Natural killer cell (primary cell): Measurements from ENCODE around the gene RASL10B. TPM values are rescaled to one million over a fixed set of nuclear protein-coding genes. Genes with fewer than 3 reads are reported as not detected.
"Not testable (repeated sequence)": the region's sequence is repeated elsewhere in the genome, so short reads cannot be mapped to it uniquely, and the experiment has no call there.

ENCODE experiments used
- ATAC-seq, 3 donors: fragments of 150-1000 bp in 2 of 3; fragments of 200-7000 bp in 1 of 3; cut with Tn5 transposase; 1 replicate in 1 of 3; 2 replicates in 2 of 3; pipeline ENCODE4 v1.10.0; 2021; ENCODE audit warnings: mild to moderate bottlenecking in 2 of 3, moderate library complexity in 2 of 3
- DNase-seq, 2 donors: peaks; one replicate each; pipeline versions ENCODE4 v3.0.0 to v3.0.0-alpha.2; 2013 to 2021; ENCODE audit warnings: mixed read lengths in 1 of 2
- H3K27ac ChIP-seq: one replicate; pipeline ENCODE4 v1.5.1; 2013; ENCODE audit warnings: mild to moderate bottlenecking, low read length
- H3K27me3 ChIP-seq: one replicate; pipeline ENCODE4 v1.6.1; 2013; ENCODE audit warnings: low read length; ENCODE audit not compliant: control insufficient read depth, insufficient read depth
- H3K36me3 ChIP-seq: one replicate; pipeline ENCODE4 v1.6.1; 2013; ENCODE audit warnings: low read length; ENCODE audit not compliant: control insufficient read depth, insufficient read depth
- H3K4me1 ChIP-seq: one replicate; pipeline ENCODE4 v1.6.1; 2013; ENCODE audit warnings: low read length; ENCODE audit not compliant: control insufficient read depth, insufficient read depth
- H3K4me3 ChIP-seq: one replicate; pipeline ENCODE4 v1.5.1; 2013; ENCODE audit warnings: low read length
- H3K9me3 ChIP-seq: one replicate; pipeline ENCODE4 v1.6.1; 2013; ENCODE audit warnings: low read length; ENCODE audit not compliant: control insufficient read depth, insufficient read depth
- H3K27ac Mint-ChIP-seq, 2 donors: one replicate each; pipeline ENCODE4 v1.8.0; 2022; ENCODE audit warnings: mild to moderate bottlenecking in 2 of 2, mixed read lengths in 2 of 2, moderate library complexity in 1 of 2
- H3K27me3 Mint-ChIP-seq, 2 donors: one replicate each; pipeline ENCODE4 v1.8.0; 2022; ENCODE audit warnings: low read depth in 2 of 2, mixed read lengths in 2 of 2
- H3K36me3 Mint-ChIP-seq: one replicate; pipeline ENCODE4 v1.8.0; 2022; ENCODE audit warnings: mixed read lengths
- H3K4me1 Mint-ChIP-seq, 2 donors: one replicate each; pipeline ENCODE4 v1.8.0; 2022; ENCODE audit warnings: mixed read lengths in 2 of 2
- H3K4me3 Mint-ChIP-seq: one replicate; pipeline ENCODE4 v1.8.0; 2022; ENCODE audit warnings: mild to moderate bottlenecking, moderate library complexity, mixed read lengths
- H3K9me3 Mint-ChIP-seq, 2 donors: one replicate each; pipeline ENCODE4 v1.8.0; 2022; ENCODE audit warnings: mixed read lengths in 2 of 2
- WGBS: methylation state at CpG from one replicate; pipeline ENCODE4 v1.1.7; 2013; ENCODE audit warnings: missing lambda C conversion rate; ENCODE audit not compliant: insufficient coverage; 5-methylcytosine and 5-hydroxymethylcytosine counted together
- intact Hi-C: fragments of 100-400 bp; cut with micrococcal nuclease; formaldehyde crosslinking; loops from one replicate; pipeline ENCODE4 v1.14.2; 2022
- total RNA-seq, 4 donors: library from RNA; stranded (reverse); fragments of 120-200 nt in 1 of 4; gene quantifications; one replicate each; pipeline versions ENCODE4 v1.2.3 to v1.2.4, GENCODE V29; 2013 to 2022
- TF ChIP-seq, protein P1 (sequence below): fragments of 200-600 bp; IDR thresholded peaks from one replicate; pipeline ENCODE4 v1.8.0; 2022; ENCODE audit warnings: antibody characterized with exemption

The RASL10B gene
- total RNA-seq, 3 donors from 2014 or later (not counting 1 experiment from before 2014, with no cell fraction given) = 0.07 TPM; not detected in 2

DNA sequence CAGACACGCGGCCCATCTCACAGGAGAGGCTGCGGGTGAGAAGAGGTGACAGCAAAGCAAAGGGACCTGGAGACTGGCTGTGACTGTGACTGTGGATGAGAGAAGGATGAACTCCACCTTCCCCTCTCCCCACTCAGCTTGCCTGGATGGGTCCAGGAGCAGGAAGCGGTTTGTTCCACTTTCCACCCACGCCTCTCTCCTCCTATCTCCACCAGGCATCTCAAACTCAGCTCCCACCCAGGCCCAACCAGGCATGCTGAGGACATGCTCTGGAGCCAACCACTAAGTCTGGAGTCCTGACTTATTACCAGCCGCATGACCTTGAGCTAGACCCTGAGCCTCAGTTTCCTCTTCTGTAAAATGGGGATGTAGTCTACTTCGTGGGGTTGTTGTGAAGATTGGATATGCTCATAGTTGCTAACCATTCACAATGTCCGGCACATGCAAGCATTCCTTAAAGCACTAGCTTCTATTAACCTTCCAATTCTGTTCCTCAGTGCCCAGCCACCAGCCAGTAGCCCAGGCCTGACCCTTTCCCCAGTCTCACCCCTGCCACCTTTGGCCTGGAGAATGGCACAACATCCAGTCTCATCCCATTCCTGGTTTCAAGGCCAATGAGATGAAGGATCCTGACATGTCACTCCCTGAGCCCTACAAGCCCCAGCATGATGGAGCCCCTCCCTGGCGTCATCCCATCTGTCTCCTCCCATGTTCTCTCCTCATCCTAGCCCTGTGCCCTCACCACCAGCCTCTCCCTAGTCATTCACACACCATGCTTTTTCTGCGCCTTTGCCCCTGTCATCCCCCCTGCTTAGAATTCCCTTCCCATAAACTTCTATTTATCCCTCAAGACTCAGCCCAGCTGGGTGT is 19.3 kb downstream of the RASL10B start:
- Mint-ChIP-seq H3K27me3 (peaks cover 34 to 39% of the 10 kb centered on the region in 2 donors), H3K27ac (no peak overlapping the region), H3K36me3 (no peaks in the 10 kb centered on the region), H3K9me3 (no peaks in the 10 kb centered on the region), H3K4me1 (peaks cover 0 to 4% of the 10 kb centered on the region in 2 donors), H3K4me3 (no peak overlapping the region)
- intact Hi-C loops = no loop called here
- no peak overlapping the region for H3K27ac ChIP-seq
- ATAC-seq = no peak
- H3K36me3 ChIP-seq = no peaks in the 10 kb centered on the region
- no peaks in the 10 kb centered on the region for H3K9me3 ChIP-seq
- DNase-seq = no peak
- TF ChIP-seq, protein P1, sequence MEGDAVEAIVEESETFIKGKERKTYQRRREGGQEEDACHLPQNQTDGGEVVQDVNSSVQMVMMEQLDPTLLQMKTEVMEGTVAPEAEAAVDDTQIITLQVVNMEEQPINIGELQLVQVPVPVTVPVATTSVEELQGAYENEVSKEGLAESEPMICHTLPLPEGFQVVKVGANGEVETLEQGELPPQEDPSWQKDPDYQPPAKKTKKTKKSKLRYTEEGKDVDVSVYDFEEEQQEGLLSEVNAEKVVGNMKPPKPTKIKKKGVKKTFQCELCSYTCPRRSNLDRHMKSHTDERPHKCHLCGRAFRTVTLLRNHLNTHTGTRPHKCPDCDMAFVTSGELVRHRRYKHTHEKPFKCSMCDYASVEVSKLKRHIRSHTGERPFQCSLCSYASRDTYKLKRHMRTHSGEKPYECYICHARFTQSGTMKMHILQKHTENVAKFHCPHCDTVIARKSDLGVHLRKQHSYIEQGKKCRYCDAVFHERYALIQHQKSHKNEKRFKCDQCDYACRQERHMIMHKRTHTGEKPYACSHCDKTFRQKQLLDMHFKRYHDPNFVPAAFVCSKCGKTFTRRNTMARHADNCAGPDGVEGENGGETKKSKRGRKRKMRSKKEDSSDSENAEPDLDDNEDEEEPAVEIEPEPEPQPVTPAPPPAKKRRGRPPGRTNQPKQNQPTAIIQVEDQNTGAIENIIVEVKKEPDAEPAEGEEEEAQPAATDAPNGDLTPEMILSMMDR = no peak
- H3K27me3 ChIP-seq = peaks cover 14% of the 10 kb centered on the region
- no peak overlapping the region for H3K4me3 ChIP-seq
- H3K4me1 ChIP-seq = peaks cover 6% of the 10 kb centered on the region
- 88% methylated on average over 9 of the region's 10 CpGs for WGBS

DNA sequence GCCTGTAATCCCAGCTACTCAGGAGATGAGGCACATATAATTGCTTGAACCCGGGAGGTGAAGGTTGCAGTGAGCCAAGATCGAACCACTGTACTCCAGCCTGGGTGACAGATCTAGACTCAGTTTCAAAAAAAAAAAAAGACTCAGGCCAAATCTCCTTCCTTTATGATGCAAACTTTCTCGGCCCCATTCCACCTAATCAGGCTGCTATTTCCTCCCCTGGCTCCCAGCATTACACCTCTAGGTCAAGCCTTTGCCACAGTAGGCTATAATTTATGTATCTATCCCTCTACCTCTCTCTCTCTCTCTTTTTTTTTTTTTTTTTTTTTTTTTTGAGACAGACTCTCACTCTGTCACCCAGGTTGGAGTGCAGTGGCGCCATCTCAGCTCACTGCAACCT is 20.1 kb downstream of the RASL10B start:
- H3K4me3 ChIP-seq, intact Hi-C loops, H3K4me1 ChIP-seq, H3K36me3 ChIP-seq, H3K4me1 Mint-ChIP-seq, H3K4me3 Mint-ChIP-seq, DNase-seq, ATAC-seq, H3K9me3 Mint-ChIP-seq, H3K9me3 ChIP-seq, H3K36me3 Mint-ChIP-seq, H3K27ac Mint-ChIP-seq, H3K27ac ChIP-seq: not testable (repeated sequence)
- 88% methylated on average over 3 of the region's 4 CpGs for WGBS
- peaks cover 14% of the 10 kb centered on the region for H3K27me3 ChIP-seq
- peaks cover 34 to 39% of the 10 kb centered on the region in 2 donors for H3K27me3 Mint-ChIP-seq

DNA sequence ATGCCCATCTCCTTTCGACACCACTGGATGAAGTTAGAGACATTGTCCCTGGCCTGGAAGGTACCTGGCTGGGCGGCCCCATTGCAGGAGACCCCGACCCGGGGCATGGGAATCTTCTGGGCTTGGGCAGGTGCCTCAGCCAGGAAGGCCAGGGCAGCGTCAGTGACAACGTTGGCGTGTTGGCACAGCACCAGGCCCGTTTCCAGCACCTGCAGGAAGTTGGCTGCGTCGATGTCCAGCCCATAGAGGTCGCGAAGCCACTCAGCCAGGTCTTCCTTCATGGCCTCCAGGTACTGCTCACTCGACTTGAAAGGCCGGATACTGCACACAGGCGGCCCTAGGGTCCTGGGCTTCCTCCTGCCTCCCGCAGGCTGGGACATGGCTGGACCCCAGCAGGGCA is 21.0 kb downstream of the RASL10B start:
- Histone ChIP-seq H3K36me3 (no peaks in the 10 kb centered on the region), H3K27me3 (peaks cover 13% of the 10 kb centered on the region), H3K4me1 (peaks cover 2% of the 10 kb centered on the region), H3K4me3 (no peak overlapping the region), H3K9me3 (no peaks in the 10 kb centered on the region), H3K27ac (no peak overlapping the region)
- WGBS = 43% methylated on average over 16 of the region's 16 CpGs
- no peaks in the 10 kb centered on the region for H3K36me3 Mint-ChIP-seq
- H3K4me1 Mint-ChIP-seq = peaks cover 0 to 4% of the 10 kb centered on the region in 2 donors
- no peaks in the 10 kb centered on the region for H3K9me3 Mint-ChIP-seq
- H3K27me3 Mint-ChIP-seq = peaks cover 34 to 39% of the 10 kb centered on the region in 2 donors
- H3K4me3 Mint-ChIP-seq = no peak overlapping the region
- ATAC-seq (no peak), DNase-seq (no peak)
- intact Hi-C loops = no loop called here
- TF ChIP-seq, protein P1 = no peak
- H3K27ac Mint-ChIP-seq = no peak overlapping the region

DNA sequence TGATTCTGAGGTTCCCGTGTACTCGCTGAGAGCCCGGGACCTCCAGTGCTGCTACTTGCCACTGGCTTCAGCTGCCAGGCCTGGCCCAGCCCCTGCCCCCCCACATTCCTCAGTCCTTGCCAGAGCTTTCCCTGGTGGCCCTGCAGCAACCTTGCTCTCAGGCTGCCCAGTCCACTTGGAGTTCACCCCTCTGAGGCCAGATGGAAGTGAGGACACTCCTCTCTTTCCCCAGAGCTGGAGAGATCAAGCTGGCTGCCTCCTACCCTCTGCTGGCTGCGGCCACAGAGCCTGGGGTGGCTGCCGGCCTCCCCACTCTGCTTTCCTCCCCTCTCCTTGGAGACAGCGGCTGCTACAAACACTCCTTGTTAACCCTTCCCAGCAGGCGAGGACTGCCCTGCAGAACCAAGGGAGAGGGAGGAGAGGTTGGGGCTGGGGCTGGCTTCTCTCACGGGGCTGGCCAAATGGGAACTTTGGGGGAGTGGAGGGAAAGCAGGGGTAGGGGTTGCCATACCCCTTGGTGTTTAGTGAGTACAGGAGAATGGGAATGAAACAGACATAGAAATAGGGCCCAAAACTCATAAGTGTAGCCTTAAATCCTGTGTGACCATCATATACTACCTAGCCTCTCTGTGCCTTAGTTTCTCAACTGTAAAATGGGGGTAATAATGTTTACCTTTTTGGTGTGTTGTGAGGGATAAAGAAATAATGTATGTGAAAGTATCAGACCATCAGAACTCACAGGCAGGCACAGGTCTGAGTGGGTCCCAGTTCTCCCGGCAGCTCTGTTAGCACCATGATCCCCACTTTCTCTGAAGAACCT is 21.7 kb downstream of the RASL10B start, which contains the start of gene GAS2L2:
GAS2L2 (minus strand) TSS at position 295 of the 820 bp plus-strand sequence. CDS start 389 bp downstream, outside the sequence.
- Histone ChIP-seq H3K36me3 (no peaks in the 10 kb centered on the region), H3K4me3 (no peak within 1 kb of the TSS), H3K9me3 (no peaks in the 10 kb centered on the region), H3K4me1 (no peaks in the 10 kb centered on the region), H3K27ac (no peak within 1 kb of the TSS), H3K27me3 (peaks cover 7% of the 10 kb centered on the region)
- Mint-ChIP-seq H3K9me3 (no peaks in the 10 kb centered on the region), H3K36me3 (no peaks in the 10 kb centered on the region), H3K27me3 (peaks cover 34 to 39% of the 10 kb centered on the region in 2 donors), H3K4me3 (no peak within 1 kb of the TSS), H3K27ac (no peak within 1 kb of the TSS), H3K4me1 (peaks cover 0 to 4% of the 10 kb centered on the region in 2 donors)
- no peak for DNase-seq
- WGBS = 62% methylated on average over 9 of the region's 9 CpGs
- ATAC-seq = no peak
- TF ChIP-seq, protein P1 = no peak
- intact Hi-C loops = no loop called here
